ENCODE data around the gene ROR2.

ROR2 gene

GRCh38 chr9:91733006-91733624, 216.9 kb downstream of the ROR2 start:
- no peak overlapping the region for H3K4me2 ChIP-seq (ENCODE audit: low read depth, low read length, poor library complexity, severe bottlenecking)
- no peak overlapping the region for H3K4me3 ChIP-seq (ENCODE audit: low read length, poor library complexity, severe bottlenecking)
- no peaks in the 10 kb centered on the region for H3K9me2 ChIP-seq (replicated peaks; ENCODE audit: low read depth, low read length)
- no peaks in the 10 kb centered on the region for H3F3A ChIP-seq (ENCODE audit: low read depth)
- no peaks in the 10 kb centered on the region for H4K20me1 ChIP-seq (ENCODE audit: insufficient read depth, low read length, poor library complexity, severe bottlenecking)
- no peaks in the 10 kb centered on the region for H3K4me1 ChIP-seq (ENCODE audit: insufficient read depth, low read length, poor library complexity, severe bottlenecking)
- H3K27me3 ChIP-seq (ENCODE audit: insufficient read depth, low read length, poor library complexity, severe bottlenecking): no peaks in the 10 kb centered on the region
- H3K9ac ChIP-seq (ENCODE audit: low read depth, low read length, poor library complexity, severe bottlenecking): no peak overlapping the region
- no peaks in the 10 kb centered on the region for H3K79me2 ChIP-seq (ENCODE audit: insufficient read depth, low read length)
- no peak overlapping the region for H2AFZ ChIP-seq (ENCODE audit: low read length)
- no peaks in the 10 kb centered on the region for H3K36me3 ChIP-seq (ENCODE audit: insufficient read depth, low read length)
- no peaks in the 10 kb centered on the region for H3K9me3 ChIP-seq (ENCODE audit: insufficient read depth, low read depth, low read length)
- TF ChIP-seq CTCF (conservative IDR thresholded peaks at IDR 0.05; ENCODE audit: low read length) (no peak), EZH2phosphoT487 (IDR thresholded peaks at IDR 0.05; ENCODE audit: borderline replicate concordance) (no peak)

DNA sequence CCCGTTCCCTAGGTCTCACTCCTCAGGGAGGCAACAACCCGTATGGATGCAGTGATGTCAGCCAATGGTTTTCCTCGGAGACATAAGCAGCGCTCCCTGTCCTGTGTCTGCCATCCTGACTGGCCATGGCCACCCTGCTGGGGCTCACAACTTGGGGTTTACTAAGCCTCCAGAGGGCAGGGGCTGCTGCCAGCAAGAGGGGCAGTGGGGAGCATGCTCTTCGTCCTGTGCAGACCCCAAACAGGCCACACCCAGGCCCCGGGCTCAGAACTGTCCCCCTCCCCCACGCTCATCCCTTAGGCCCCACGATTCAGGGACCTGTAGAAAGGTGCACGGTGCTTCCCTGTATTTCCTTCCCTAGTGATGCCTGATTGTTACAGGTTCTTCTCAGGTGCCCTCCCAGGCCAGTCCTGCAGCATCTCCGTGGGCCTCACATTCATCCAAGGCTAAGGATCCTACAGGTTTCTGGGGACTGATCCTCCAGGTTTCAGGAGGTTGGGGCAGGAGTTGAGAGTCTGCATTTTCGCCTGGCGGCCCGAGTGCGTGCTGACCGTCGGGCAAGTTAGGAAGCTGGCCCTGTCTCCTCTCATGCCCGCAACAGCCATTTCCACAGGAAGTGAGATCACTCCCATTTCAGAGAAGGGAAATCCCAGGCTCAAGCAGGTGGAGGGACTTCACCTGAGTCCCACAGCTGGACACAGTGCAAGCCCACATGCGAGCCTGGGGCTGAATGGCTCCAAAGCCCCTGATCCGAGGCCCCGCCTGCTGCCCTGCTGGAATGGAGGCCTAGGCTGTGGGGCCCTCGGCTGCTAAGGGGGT, 217.6 kb downstream of the ROR2 start:
- H3F3A ChIP-seq (ENCODE audit: low read depth): no peaks in the 10 kb centered on the region
- TF ChIP-seq CTCF (conservative IDR thresholded peaks at IDR 0.05; ENCODE audit: low read length): no peak
- TF ChIP-seq EZH2phosphoT487 (IDR thresholded peaks at IDR 0.05; ENCODE audit: borderline replicate concordance): no peak
- H3K4me3 ChIP-seq (ENCODE audit: low read length, poor library complexity, severe bottlenecking): no peak overlapping the region
- no peaks in the 10 kb centered on the region for H3K4me1 ChIP-seq (ENCODE audit: insufficient read depth, low read length, poor library complexity, severe bottlenecking)
- no peaks in the 10 kb centered on the region for H3K36me3 ChIP-seq (ENCODE audit: insufficient read depth, low read length)
- no peaks in the 10 kb centered on the region for H4K20me1 ChIP-seq (ENCODE audit: insufficient read depth, low read length, poor library complexity, severe bottlenecking)
- H3K27me3 ChIP-seq (ENCODE audit: insufficient read depth, low read length, poor library complexity, severe bottlenecking): no peaks in the 10 kb centered on the region
- no peak overlapping the region for H3K4me2 ChIP-seq (ENCODE audit: low read depth, low read length, poor library complexity, severe bottlenecking)
- H2AFZ ChIP-seq (ENCODE audit: low read length): no peak overlapping the region
- H3K79me2 ChIP-seq (ENCODE audit: insufficient read depth, low read length): no peaks in the 10 kb centered on the region
- H3K9ac ChIP-seq (ENCODE audit: low read depth, low read length, poor library complexity, severe bottlenecking): no peak overlapping the region
- H3K9me2 ChIP-seq (replicated peaks; ENCODE audit: low read depth, low read length): no peaks in the 10 kb centered on the region
- H3K9me3 ChIP-seq (ENCODE audit: insufficient read depth, low read depth, low read length): no peaks in the 10 kb centered on the region

GRCh38 chr9:91730806-91731205, 219.2 kb downstream of the ROR2 start:
- no peak for TF ChIP-seq CTCF (conservative IDR thresholded peaks at IDR 0.05; ENCODE audit: low read length)
- TF ChIP-seq EZH2phosphoT487 (IDR thresholded peaks at IDR 0.05; ENCODE audit: borderline replicate concordance): no peak
- Histone ChIP-seq H3K4me2 (ENCODE audit: low read depth, low read length, poor library complexity, severe bottlenecking) (no peak overlapping the region), H3K79me2 (ENCODE audit: insufficient read depth, low read length) (no peaks in the 10 kb centered on the region), H3K4me3 (ENCODE audit: low read length, poor library complexity, severe bottlenecking) (no peak overlapping the region), H3K9ac (ENCODE audit: low read depth, low read length, poor library complexity, severe bottlenecking) (no peak overlapping the region), H3K9me3 (ENCODE audit: insufficient read depth, low read depth, low read length) (no peaks in the 10 kb centered on the region), H3K4me1 (ENCODE audit: insufficient read depth, low read length, poor library complexity, severe bottlenecking) (no peaks in the 10 kb centered on the region), H3F3A (ENCODE audit: low read depth) (no peaks in the 10 kb centered on the region), H3K9me2 (replicated peaks; ENCODE audit: low read depth, low read length) (no peaks in the 10 kb centered on the region), H3K27me3 (ENCODE audit: insufficient read depth, low read length, poor library complexity, severe bottlenecking) (no peaks in the 10 kb centered on the region), H2AFZ (ENCODE audit: low read length) (no peak overlapping the region), H3K36me3 (ENCODE audit: insufficient read depth, low read length) (no peaks in the 10 kb centered on the region), H4K20me1 (ENCODE audit: insufficient read depth, low read length, poor library complexity, severe bottlenecking) (no peaks in the 10 kb centered on the region)
